Stomach (tissue), 9 donors: ENCODE results near the gene SH3RF3. TPM values are rescaled to one million over a fixed set of nuclear protein-coding genes. Genes with fewer than 3 reads are reported as not detected.

Experiments
- DNase-seq, 2 donors: peaks; one replicate each; pipeline versions ENCODE4 v3.0.0 to v3.0.0-alpha.2; 2013 to 2019
- H3K27ac ChIP-seq, 5 donors: fragments of 200-600 bp in 4 of 5; sonication (generic) in 4 of 5; one replicate each; pipeline ENCODE4 v1.5.1; 2013 to 2019; ENCODE audit warnings: mild to moderate bottlenecking in 1 of 5, moderate library complexity in 1 of 5
- H3K27me3 ChIP-seq, 3 donors: fragments of 200-600 bp; sonication (generic); one replicate each; pipeline ENCODE4 v1.5.1; 2017 to 2019; ENCODE audit warnings: mixed run types in 1 of 3
- H3K36me3 ChIP-seq, 4 donors: fragments of 200-600 bp; sonication (generic); 1 replicate in 3 of 4; 2 replicates in 1 of 4; pipeline ENCODE4 v1.5.1; 2016 to 2019
- H3K4me1 ChIP-seq, 4 donors: fragments of 200-600 bp; sonication (generic); one replicate each; pipeline ENCODE4 v1.5.1; 2016 to 2019
- H3K4me3 ChIP-seq, 4 donors: fragments of 200-600 bp; sonication (generic) in 3 of 4; one replicate each; pipeline ENCODE4 v1.5.1; 2016 to 2019; ENCODE audit warnings: mild to moderate bottlenecking in 1 of 4
- H3K9me3 ChIP-seq, 4 donors: fragments of 200-600 bp; sonication (generic); one replicate each; pipeline ENCODE4 v1.5.1; 2016 to 2019
- CTCF ChIP-seq, 7 experiments: fragments of 450-650 bp in 4 of 7; fragments of 200-600 bp in 3 of 7; sonication (generic) in 3 of 7; IDR thresholded peaks; one replicate each; pipeline ENCODE4 v1.5.1; 2016 to 2019; ENCODE audit warnings: antibody characterized with exemption in 7 of 7, control low read depth in 2 of 7, mild to moderate bottlenecking in 1 of 7
- EP300 ChIP-seq: sonication (generic); formaldehyde crosslinking; IDR thresholded peaks from one replicate; pipeline ENCODE4 v1.6.1; 2017; ENCODE audit warnings: antibody characterized with exemption
- POLR2A ChIP-seq, 4 donors: fragments of 450-650 bp; IDR thresholded peaks; one replicate each; pipeline ENCODE4 v1.6.1; 2016; ENCODE audit warnings: antibody characterized with exemption in 4 of 4, control low read depth in 2 of 4, mild to moderate bottlenecking in 1 of 4, moderate library complexity in 1 of 4
- POLR2AphosphoS5 ChIP-seq, 3 donors: sonication (generic); formaldehyde crosslinking; IDR thresholded peaks; one replicate each; pipeline ENCODE4 v1.6.1; 2016; ENCODE audit warnings: antibody characterized with exemption in 3 of 3
- WGBS, 5 donors: extraction: QIAGEN DNeasy Blood & Tissue Kit in 3 of 5; methylation state at CpG; one replicate each; pipeline versions ENCODE4 v1.1.5 to v1.1.7; 2013 to 2018; 5-methylcytosine and 5-hydroxymethylcytosine counted together
- intact Hi-C: fragments of 100-400 bp; cut with DNase I; formaldehyde crosslinking; loops from one replicate; pipeline ENCODE4 v1.15.1; 2023; ENCODE audit warnings: low total_unique reads
- polyA plus RNA-seq, 3 donors: library from polyadenylated mRNA; stranded (reverse); fragments of 200-250 nt; gene quantifications; one replicate each; pipeline ENCODE4 v1.2.3, GENCODE V29; 2013
- total RNA-seq, 5 donors: library from RNA; depleted of rRNA; stranded (reverse); fragments of >200 nt; gene quantifications; one replicate each; pipeline versions ENCODE4 v1.1.0 to v1.2.3, GENCODE V29; 2014 to 2016
- donor health status: healthy with polysubstance abuse.
- donor health status: Bipolar disorder and iron deficiency.
- donor health status: healthy.

The SH3RF3 gene
- total and polyA plus RNA-seq, 8 donors, result 0.87 to 11.1 (median 4.4) TPM

GRCh38 chr2:109376115-109376514 is 247.1 kb downstream of the SH3RF3 start:
- Histone ChIP-seq H3K9me3 (no peaks in the 10 kb centered on the region), H3K4me3 (no peak overlapping the region), H3K27ac (no peak overlapping the region), H3K27me3 (no peaks in the 10 kb centered on the region), H3K36me3 (peaks cover 0 to 13% (median 7%) of the 10 kb centered on the region in 4 donors), H3K4me1 (no peaks in the 10 kb centered on the region)
- TF ChIP-seq CTCF (IDR thresholded peaks at IDR 0.05), result no peak
- WGBS, 5 donors, result 60 to 82% (median 62%) methylated on average over 7 of the region's 7 CpGs
- intact Hi-C loops, result no loop called here
- DNase-seq, result peak; percentile 23 to 64

- Histone ChIP-seq H3K36me3 (peaks cover 0 to 13% (median 4%) of the 10 kb centered on the region in 4 donors), H3K4me3 (no peak overlapping the region), H3K27ac (no peak overlapping the region), H3K9me3 (no peaks in the 10 kb centered on the region), H3K4me1 (no peaks in the 10 kb centered on the region), H3K27me3 (no peaks in the 10 kb centered on the region)
- DNase-seq, result peak in 1 of 2 donors; percentile 21
- WGBS, 5 donors, result 85 to 90% (median 87%) methylated on average over 9 to 13 of the region's 13 CpGs
- intact Hi-C loops, result no loop called here
- TF ChIP-seq CTCF (IDR thresholded peaks at IDR 0.05), result no peak
Measured at GRCh38 chr2:109376796-109377495, 247.9 kb downstream of the SH3RF3 start.

GRCh38 chr2:109377976-109378375 is 249.0 kb downstream of the SH3RF3 start:
- intact Hi-C loops, result no loop called here
- WGBS, 5 donors, result 83 to 93% (median 91%) methylated on average over 7 of the region's 7 CpGs
- Histone ChIP-seq H3K27ac (no peak overlapping the region), H3K27me3 (no peaks in the 10 kb centered on the region), H3K4me1 (peaks cover 3 to 9% (median 9%) of the 10 kb centered on the region in 4 donors), H3K9me3 (no peaks in the 10 kb centered on the region), H3K4me3 (no peak overlapping the region), H3K36me3 (peaks cover 0 to 13% (median 2%) of the 10 kb centered on the region in 4 donors)
- peak in 1 of 2 donors; percentile 14 for DNase-seq
- no peak for TF ChIP-seq EP300

GRCh38 chr2:109378682-109379081 is 249.7 kb downstream of the SH3RF3 start:
- intact Hi-C loops, result no loop called here
- DNase-seq, result peak in 1 of 2 donors; percentile 13
- peaks cover 0 to 13% (median 2%) of the 10 kb centered on the region in 4 donors for H3K36me3 ChIP-seq
- peaks cover 8 to 16% (median 13%) of the 10 kb centered on the region in 4 donors for H3K4me1 ChIP-seq
- no peaks in the 10 kb centered on the region for H3K9me3 ChIP-seq
- TF ChIP-seq POLR2A (IDR thresholded peaks at IDR 0.05) (no peak), EP300 (no peak), POLR2AphosphoS5 (IDR thresholded peaks at IDR 0.05) (no peak), CTCF (IDR thresholded peaks at IDR 0.05) (no peak)
- no peak overlapping the region for H3K4me3 ChIP-seq
- no peak overlapping the region for H3K27ac ChIP-seq
- H3K27me3 ChIP-seq, result no peaks in the 10 kb centered on the region

DNA sequence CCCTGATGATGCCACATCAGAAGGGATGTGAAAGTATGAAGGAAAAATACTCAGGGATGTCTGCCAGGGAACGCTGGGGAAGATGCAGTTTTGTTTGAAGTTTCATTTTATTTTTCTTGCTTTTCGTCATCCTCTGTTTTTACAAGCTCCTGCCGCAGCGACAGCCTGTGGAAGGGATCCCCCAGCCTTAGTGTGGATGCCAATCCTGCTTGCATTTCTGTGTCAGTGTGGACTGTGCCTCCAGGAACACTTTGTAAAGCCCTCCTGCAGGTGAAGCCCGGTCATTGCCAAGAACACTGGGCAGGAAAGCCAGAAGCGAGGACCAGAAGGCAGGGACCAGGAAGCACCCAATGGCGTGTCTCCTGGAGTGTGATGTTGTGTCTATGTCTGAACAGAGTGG is 250.5 kb downstream of the SH3RF3 start:
- 75 to 86% (median 81%) methylated on average over 7 of the region's 7 CpGs for WGBS, 5 donors
- peak in 1 of 2 donors; percentile 7 for DNase-seq
- intact Hi-C loops, result no loop called here

More for the DNA sequence above, 250.5 kb downstream of the SH3RF3 start:
- no peak overlapping the region for H3K4me3 ChIP-seq
- H3K36me3 ChIP-seq, result peaks cover 0 to 7% (median 2%) of the 10 kb centered on the region in 4 donors
- TF ChIP-seq CTCF (IDR thresholded peaks at IDR 0.05) (no peak), POLR2A (IDR thresholded peaks at IDR 0.05) (no peak), EP300 (no peak), POLR2AphosphoS5 (IDR thresholded peaks at IDR 0.05) (no peak)
- no peaks in the 10 kb centered on the region for H3K27me3 ChIP-seq
- H3K4me1 ChIP-seq, result peaks cover 8 to 16% (median 13%) of the 10 kb centered on the region in 4 donors
- H3K9me3 ChIP-seq, result no peaks in the 10 kb centered on the region
- no peak overlapping the region for H3K27ac ChIP-seq
